Measurements from ENCODE around the gene AGAP1.

DNA sequence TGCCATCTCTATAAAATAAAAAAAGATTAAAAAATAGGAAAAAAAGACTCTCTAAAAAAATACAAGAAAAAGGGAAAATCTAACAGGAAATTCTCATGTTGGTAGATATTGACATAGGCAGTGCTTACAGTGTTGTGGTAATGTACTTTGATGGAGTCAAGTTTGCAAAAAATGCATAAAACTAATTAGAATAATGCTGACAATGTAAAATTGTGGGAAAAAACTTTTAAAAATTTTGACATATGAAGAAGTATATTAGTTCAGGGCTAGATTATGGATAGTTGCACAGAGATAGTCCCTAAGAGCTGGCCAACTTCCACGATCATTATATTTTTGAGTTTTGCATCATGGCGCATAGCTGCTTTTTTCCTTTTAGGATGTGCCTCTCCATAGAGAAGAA, 601.7 kb downstream of the AGAP1 start:
- TF ChIP-seq EP300 (conservative IDR thresholded peaks at IDR 0.05; ENCODE audit: poor library complexity, severe bottlenecking), result no peak
- TF ChIP-seq, protein P1, sequence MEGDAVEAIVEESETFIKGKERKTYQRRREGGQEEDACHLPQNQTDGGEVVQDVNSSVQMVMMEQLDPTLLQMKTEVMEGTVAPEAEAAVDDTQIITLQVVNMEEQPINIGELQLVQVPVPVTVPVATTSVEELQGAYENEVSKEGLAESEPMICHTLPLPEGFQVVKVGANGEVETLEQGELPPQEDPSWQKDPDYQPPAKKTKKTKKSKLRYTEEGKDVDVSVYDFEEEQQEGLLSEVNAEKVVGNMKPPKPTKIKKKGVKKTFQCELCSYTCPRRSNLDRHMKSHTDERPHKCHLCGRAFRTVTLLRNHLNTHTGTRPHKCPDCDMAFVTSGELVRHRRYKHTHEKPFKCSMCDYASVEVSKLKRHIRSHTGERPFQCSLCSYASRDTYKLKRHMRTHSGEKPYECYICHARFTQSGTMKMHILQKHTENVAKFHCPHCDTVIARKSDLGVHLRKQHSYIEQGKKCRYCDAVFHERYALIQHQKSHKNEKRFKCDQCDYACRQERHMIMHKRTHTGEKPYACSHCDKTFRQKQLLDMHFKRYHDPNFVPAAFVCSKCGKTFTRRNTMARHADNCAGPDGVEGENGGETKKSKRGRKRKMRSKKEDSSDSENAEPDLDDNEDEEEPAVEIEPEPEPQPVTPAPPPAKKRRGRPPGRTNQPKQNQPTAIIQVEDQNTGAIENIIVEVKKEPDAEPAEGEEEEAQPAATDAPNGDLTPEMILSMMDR (IDR thresholded peaks at IDR 0.05; ENCODE audit: poor library complexity, severe bottlenecking), result no peak

All from neural cell (in vitro differentiated cells).